HepG2 (cell line): ENCODE data around the gene DUS3L.

Experiments used
- AKAP8 ChIP-seq: sonication (generic); formaldehyde crosslinking; IDR thresholded peaks from 2 replicates; pipeline ENCODE4 v1.5.1; 2020; ENCODE audit warnings: mild to moderate bottlenecking, missing genetic modification reagents
- ATF4 ChIP-seq, 2 experiments: fragments of 450-650 bp in 1 of 2; sonication (generic) in 1 of 2; formaldehyde crosslinking; IDR thresholded peaks; 2 replicates each; pipeline versions ENCODE4 v1.5.0 to v1.8.0; 2020 to 2022; ENCODE audit warnings: mild to moderate bottlenecking in 1 of 2, missing genetic modification reagents in 1 of 2
- EZH2 ChIP-seq: conservative IDR thresholded peaks from 2 replicates; pipeline ENCODE4 v1.6.1; 2012; ENCODE audit warnings: mild to moderate bottlenecking, low read depth, low read length, moderate library complexity
- ISX ChIP-seq: sonication (generic); formaldehyde crosslinking; conservative IDR thresholded peaks from 2 replicates; pipeline ENCODE4 v1.5.0; 2020; ENCODE audit warnings: missing genetic modification reagents
- MAFK ChIP-seq, 2 experiments: IDR thresholded peaks in 1 of 2; conservative IDR thresholded peaks in 1 of 2; 2 replicates each; pipeline ENCODE4 v1.6.1; 2011; ENCODE audit warnings: improper control_type of control experiment in 2 of 2, low read length in 2 of 2
- PHF8 ChIP-seq: sonication (generic); formaldehyde crosslinking; IDR thresholded peaks from 2 replicates; pipeline ENCODE4 v1.5.0; 2020; ENCODE audit warnings: missing genetic modification reagents
- POLR2A ChIP-seq, 2 experiments: IDR thresholded peaks; 2 replicates each; pipeline ENCODE4 v1.6.1; 2011; ENCODE audit warnings: low read depth in 2 of 2, low read length in 2 of 2, mild to moderate bottlenecking in 1 of 2, moderate library complexity in 1 of 2; ENCODE audit not compliant: insufficient read depth in 1 of 2
- ZNF121 ChIP-seq: sonication (generic); formaldehyde crosslinking; IDR thresholded peaks from 2 replicates; pipeline ENCODE4 v1.5.0; 2020; ENCODE audit warnings: mild to moderate bottlenecking, missing genetic modification reagents
- ZNF232 ChIP-seq: sonication (generic); formaldehyde crosslinking; IDR thresholded peaks from 2 replicates; pipeline ENCODE4 v1.4.0; 2020; ENCODE audit warnings: missing genetic modification reagents, borderline replicate concordance
- ZNF317 ChIP-seq: sonication (generic); formaldehyde crosslinking; IDR thresholded peaks from 2 replicates; pipeline ENCODE4 v1.5.0; 2020; ENCODE audit warnings: mild to moderate bottlenecking, missing genetic modification reagents
- ZZZ3 ChIP-seq: sonication (generic); formaldehyde crosslinking; IDR thresholded peaks from 2 replicates; pipeline ENCODE4 v1.4.0; 2020; ENCODE audit warnings: missing genetic modification reagents, mild to moderate bottlenecking, borderline replicate concordance
- TF ChIP-seq, protein P1 (sequence below): sonication (generic); formaldehyde crosslinking; IDR thresholded peaks from 2 replicates; pipeline ENCODE4 v1.4.0; 2020; ENCODE audit warnings: mild to moderate bottlenecking, low read depth, missing genetic modification reagents
- TF ChIP-seq, protein P2 (sequence below): sonication (generic); formaldehyde crosslinking; IDR thresholded peaks from 2 replicates; pipeline ENCODE4 v1.5.0; 2020; ENCODE audit warnings: mild to moderate bottlenecking, missing genetic modification reagents, moderate library complexity

- no peak for TF ChIP-seq PHF8 (CRISPR knock-in tag)
- TF ChIP-seq POLR2A (IDR thresholded peaks at IDR 0.05; ENCODE audit: insufficient read depth in 1 of 2, low read depth in 2 of 2, low read length in 2 of 2): no peak
- TF ChIP-seq ZNF121 (CRISPR knock-in tag): no peak
- no peak for TF ChIP-seq ZZZ3 (CRISPR knock-in tag)
- TF ChIP-seq ZNF317: no peak
- no peak for TF ChIP-seq ATF4 (CRISPR knock-in tag; IDR thresholded peaks at IDR 0.05)
- TF ChIP-seq MAFK (conservative IDR thresholded peaks at IDR 0.05 in 1 of 2, IDR thresholded peaks at IDR 0.05 in 1 of 2; ENCODE audit: low read length in 2 of 2): no peak
- no peak for TF ChIP-seq AKAP8
- TF ChIP-seq, protein P1, sequence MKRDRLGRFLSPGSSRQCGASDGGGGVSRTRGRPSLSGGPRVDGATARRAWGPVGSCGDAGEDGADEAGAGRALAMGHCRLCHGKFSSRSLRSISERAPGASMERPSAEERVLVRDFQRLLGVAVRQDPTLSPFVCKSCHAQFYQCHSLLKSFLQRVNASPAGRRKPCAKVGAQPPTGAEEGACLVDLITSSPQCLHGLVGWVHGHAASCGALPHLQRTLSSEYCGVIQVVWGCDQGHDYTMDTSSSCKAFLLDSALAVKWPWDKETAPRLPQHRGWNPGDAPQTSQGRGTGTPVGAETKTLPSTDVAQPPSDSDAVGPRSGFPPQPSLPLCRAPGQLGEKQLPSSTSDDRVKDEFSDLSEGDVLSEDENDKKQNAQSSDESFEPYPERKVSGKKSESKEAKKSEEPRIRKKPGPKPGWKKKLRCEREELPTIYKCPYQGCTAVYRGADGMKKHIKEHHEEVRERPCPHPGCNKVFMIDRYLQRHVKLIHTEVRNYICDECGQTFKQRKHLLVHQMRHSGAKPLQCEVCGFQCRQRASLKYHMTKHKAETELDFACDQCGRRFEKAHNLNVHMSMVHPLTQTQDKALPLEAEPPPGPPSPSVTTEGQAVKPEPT (CRISPR knock-in tag): no peak
- TF ChIP-seq ISX (CRISPR knock-in tag): no peak
- TF ChIP-seq, protein P2, sequence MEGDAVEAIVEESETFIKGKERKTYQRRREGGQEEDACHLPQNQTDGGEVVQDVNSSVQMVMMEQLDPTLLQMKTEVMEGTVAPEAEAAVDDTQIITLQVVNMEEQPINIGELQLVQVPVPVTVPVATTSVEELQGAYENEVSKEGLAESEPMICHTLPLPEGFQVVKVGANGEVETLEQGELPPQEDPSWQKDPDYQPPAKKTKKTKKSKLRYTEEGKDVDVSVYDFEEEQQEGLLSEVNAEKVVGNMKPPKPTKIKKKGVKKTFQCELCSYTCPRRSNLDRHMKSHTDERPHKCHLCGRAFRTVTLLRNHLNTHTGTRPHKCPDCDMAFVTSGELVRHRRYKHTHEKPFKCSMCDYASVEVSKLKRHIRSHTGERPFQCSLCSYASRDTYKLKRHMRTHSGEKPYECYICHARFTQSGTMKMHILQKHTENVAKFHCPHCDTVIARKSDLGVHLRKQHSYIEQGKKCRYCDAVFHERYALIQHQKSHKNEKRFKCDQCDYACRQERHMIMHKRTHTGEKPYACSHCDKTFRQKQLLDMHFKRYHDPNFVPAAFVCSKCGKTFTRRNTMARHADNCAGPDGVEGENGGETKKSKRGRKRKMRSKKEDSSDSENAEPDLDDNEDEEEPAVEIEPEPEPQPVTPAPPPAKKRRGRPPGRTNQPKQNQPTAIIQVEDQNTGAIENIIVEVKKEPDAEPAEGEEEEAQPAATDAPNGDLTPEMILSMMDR (CRISPR knock-in tag): no peak
- TF ChIP-seq ZNF232 (CRISPR knock-in tag): no peak
- TF ChIP-seq EZH2: no peak
Observed at GRCh38 chr19:5806905-5807304, 15.9 kb upstream of the DUS3L start.
